GM21360 (cell line): ENCODE measurements around the gene NCS1.

ENCODE experiments used
- ATAC-seq: cut with Tn5 transposase; IDR thresholded peaks from one replicate; pipeline ENCODE4 v1.9.1; 2021; ENCODE audit warnings: mild to moderate bottlenecking, moderate library complexity; ENCODE audit not compliant: unreplicated experiment

NCS1 gene

GRCh38 chr9:130193103-130193502, 20.9 kb downstream of the NCS1 start:
- ATAC-seq = no peak

DNA sequence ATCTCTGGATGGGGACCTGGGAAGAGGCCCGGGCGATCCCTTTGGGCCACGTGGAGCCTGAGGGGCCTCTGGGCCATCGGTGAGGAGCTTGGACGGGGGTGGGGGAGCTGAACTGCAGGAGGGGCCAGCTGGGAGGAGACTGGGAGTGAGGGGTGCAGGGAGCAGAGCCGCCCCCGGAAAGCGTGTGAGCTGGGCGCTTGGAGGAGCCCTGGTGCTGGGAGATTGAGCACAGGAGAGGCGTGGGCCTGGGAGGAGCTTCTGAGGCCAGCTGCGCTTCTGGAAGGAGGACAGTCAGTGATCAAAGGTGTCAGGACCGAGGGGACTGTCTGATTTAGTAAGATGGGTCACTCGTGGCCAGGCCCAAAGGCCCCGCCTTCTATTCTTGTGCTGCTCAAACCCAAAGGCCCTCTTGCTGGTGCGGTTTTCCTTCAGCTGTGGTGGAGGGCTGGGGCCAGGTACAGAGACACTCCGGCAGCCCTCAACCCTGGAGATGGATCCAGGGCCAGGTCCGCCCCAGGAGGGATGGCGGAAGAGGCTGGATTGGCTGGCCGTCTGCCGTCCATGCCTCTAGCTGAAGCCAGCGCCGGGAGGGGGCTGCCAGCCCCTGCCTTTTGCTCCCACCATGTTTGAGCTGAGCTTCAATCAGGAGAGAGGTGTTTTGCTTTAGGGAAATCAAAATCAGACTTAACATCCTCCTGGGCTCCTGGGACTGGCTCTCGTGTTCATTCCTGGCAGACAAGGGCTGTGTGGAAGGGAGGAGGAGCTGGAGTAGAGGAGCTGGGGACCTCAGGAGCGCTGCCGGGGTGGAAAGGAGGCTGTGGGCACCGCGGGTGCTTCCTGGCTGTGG, 21.6 kb downstream of the NCS1 start:
- ATAC-seq = no peak

DNA sequence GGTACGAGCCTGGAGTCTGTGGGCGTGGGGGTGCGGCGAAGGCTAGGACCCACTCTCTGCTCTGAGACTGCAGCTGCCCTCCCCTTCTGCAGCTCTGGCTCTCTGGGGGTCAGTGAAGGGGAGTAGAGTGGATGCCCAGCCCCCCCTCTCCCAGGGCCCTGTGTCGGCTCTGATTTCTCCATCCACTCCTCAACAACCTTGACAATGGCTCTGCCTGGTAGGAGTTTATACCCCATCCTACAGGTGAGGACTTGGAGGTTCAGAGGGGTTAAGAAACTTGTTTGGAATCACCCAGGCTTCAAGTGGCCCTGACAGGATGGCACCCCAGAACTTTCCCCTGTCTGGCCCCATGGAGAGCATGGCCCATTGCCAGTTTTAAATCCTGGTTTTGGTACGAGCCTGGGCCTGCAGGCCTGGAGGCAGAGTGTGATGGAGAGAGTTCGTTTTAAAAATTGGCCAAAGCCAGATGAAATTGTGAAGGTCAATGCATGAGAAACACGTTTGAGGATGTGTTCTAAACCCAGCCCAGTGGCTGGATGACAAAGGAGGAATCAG, 22.3 kb downstream of the NCS1 start:
- ATAC-seq = no peak

GRCh38 chr9:130195638-130196037, 23.4 kb downstream of the NCS1 start:
- ATAC-seq = no peak

- ATAC-seq = no peak
Measured at GRCh38 chr9:130196643-130197042, 24.4 kb downstream of the NCS1 start.

GRCh38 chr9:130197386-130197785, 25.2 kb downstream of the NCS1 start:
- ATAC-seq = no peak

GRCh38 chr9:130197888-130198287, 25.7 kb downstream of the NCS1 start:
- no peak for ATAC-seq

GRCh38 chr9:130198501-130199179, 26.4 kb downstream of the NCS1 start:
- no peak for ATAC-seq

- ATAC-seq = no peak
Measured at GRCh38 chr9:130199605-130200004, 27.4 kb downstream of the NCS1 start.

DNA sequence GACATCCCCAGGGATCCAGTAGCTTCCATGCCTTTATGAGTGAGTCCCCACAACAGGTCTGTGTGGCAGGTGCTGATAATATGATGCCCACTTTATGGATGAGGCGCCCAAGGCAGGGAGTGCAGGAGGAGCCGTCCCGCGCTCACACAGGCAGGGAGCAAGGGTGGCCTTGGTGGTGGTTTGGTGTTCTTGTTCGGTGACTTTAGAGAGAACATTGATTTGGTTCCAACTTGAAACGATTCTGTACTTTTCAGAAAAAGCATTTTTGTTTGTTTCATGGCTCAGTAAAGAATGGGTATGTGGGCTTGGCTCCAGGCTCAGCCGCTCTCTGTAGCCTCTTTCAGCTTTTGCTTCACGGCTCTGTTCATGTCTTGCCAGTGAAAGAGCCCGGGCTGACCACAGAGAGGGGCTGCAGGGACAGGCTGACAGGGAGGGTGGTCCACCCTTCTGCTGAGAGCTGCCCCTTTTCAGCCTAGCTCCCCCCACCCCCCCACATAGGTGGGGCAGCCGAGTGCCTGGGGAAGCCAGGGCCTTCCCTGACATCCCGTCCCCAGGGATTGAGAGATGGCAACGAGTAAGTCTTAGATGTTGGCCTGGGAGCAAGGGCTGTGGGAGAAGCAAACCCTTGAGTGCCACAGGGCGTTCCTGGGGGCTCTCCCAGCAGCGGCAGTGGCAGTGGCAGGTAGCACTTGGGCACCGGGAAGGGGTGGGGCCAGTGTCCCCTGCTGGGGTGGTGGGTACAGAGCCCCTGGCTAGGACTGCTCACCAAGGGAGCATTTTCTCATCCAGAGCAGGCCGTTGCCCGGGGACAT, 28.0 kb downstream of the NCS1 start:
- ATAC-seq = no peak

- ATAC-seq = no peak
Measured at GRCh38 chr9:130201399-130201873, 29.2 kb downstream of the NCS1 start.

GRCh38 chr9:130201974-130202373, 29.8 kb downstream of the NCS1 start:
- no peak for ATAC-seq

DNA sequence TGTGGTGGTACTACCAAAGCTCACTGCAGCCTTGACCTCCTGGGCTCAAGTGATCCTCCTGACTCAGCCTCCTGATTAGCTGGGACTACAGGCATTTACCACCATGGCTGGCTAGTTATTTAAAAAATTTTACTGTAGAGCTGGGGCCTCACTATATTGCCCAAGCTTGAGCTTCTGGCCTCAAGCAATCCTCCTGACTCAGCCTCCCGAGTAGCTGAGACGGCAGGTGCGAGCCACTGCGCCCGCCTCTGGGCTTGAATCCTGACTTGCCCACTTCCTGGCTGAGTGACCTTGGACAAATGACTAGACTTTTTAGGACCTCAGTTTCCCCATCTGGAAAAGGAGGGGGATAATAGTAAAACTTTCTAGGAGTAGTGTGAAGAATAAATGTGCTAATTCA, 32.1 kb downstream of the NCS1 start:
- ATAC-seq = no peak

DNA sequence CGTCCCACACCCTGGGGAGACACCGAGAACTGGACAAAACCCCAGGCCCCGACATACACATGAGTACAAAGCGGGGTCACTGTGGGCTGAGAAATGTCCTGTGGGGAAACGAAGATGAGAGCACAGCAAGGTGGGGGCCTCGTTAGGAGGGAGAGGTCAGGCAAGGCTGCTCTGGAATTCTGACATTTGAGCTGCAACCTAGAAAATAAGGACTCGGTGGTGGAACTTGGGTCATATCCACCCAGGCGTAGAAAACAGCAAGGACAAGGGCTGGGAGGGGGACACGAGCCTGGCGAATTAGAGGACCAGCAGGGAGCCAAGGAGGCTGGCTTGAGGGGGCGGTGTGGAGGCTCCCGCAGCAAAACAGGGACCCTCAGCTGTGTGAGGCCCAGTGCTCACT, 32.8 kb downstream of the NCS1 start:
- ATAC-seq = no peak

- no peak for ATAC-seq
Measured at GRCh38 chr9:130205912-130206311, 33.7 kb downstream of the NCS1 start.

DNA sequence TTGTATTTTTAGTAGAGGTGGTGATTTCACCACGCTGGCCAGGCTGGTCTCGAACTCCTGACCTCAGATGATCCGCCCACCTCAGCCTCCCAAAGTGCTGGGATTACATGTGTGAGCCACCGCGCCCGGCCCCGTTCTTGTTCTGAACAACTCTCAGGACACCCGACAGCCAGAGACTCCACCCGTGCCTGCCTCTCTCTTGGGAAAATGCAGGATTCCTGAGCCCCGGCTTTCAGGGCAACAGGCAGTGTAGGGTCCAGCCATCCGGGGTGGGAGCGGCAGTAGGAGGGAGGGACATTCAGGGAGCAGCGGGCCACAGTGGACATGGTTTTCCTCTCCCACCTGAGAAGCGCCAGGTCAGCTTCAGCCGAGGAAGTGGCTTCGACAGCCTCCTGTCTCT, 34.4 kb downstream of the NCS1 start:
- no peak for ATAC-seq

GRCh38 chr9:130207241-130207992, 35.2 kb downstream of the NCS1 start:
- ATAC-seq = no peak

DNA sequence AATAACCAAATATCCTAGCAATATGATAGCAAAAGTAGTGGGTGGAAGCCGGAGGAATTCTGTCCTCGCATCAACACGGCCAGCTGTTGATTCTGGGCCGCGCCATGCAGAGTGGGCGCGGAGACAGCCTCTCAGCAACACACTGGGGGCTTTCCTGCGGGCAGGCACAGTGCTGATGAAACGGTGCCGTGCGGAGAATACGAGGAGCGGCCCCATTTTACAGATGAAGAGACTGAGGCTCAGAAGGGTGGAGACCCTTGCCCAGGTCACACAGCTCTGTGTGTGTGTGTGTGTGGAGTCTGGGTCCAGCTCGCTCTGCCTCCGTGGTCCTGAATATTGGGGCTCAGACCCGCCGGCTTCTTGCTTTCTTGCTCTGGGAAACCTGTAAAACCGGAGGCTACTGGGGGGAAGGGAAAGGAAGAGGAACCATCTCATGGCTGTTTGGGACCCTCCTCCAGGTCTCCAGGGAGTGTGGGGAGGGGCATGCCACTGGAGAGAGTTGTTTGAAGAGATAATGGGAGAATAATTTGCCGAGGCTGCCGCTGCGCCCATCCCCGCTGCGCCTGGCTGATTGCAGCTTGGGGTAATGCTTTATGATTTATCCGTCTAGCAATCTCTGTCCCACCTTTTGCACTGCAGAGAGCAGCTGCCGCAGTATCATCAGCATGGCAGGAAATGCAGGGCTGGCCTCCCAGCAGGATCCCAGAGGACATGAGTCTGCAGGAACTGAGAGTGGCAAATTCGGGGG, 36.6 kb downstream of the NCS1 start:
- no peak for ATAC-seq

- no peak for ATAC-seq
Measured at GRCh38 chr9:130209422-130209821, 37.2 kb downstream of the NCS1 start.
